ENCODE data around the gene PIEZO2. TPM values are rescaled to one million over a fixed set of nuclear protein-coding genes. Genes with fewer than 3 reads are reported as not detected.

The PIEZO2 gene
- total RNA-seq, 1 donor from 2014 or later: 0.11 TPM

DNA sequence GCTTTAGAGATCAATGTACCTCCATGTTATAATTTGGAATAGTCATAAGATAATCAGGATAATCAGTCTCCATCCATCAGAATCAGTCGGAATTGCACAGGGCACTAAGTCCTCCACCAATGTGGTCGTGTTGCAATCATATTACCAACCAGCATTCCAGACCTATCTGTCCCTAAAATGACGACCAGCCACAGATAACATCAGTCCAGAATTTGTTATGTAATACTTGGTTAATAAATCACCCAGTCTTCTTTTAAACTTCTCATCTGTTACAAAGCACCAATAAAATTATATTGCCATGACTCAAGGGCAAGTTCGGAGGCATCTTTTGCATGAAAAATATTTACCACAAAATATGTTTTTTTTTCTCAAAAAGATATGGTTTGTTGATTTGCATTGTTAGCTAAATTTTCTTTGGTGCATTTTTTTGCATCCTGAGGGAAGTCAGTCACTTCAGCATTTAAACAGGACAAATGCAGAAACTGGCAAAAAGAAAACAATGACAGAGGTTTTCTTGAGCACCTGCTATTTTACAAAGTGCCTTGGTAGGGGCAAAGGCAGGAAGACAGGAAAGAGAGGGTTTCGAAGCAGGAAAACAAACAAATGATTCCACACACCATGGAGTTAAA is 29.3 kb downstream of the PIEZO2 start:
- ATAC-seq (no peak), DNase-seq (ENCODE audit: missing footprints) (no peak)
- intact Hi-C loops (cut with DNase I): no loop called here

- no peak for ATAC-seq
- intact Hi-C loops (cut with DNase I): no loop called here
Observed at GRCh38 chr18:11119550-11119949, 29.8 kb downstream of the PIEZO2 start.

GRCh38 chr18:11118051-11118766 is 31.2 kb downstream of the PIEZO2 start:
- DNase-seq (ENCODE audit: missing footprints): no peak
- no peak for ATAC-seq
- intact Hi-C loops (cut with DNase I): no loop called here

More at GRCh38 chr18:11119550-11119949, 29.8 kb downstream of the PIEZO2 start:
- DNase-seq (ENCODE audit: missing footprints): no peak

- intact Hi-C loops (cut with DNase I): no loop called here
- DNase-seq (ENCODE audit: missing footprints): no peak
- no peak for ATAC-seq
Observed at GRCh38 chr18:11115276-11115675, 34.1 kb downstream of the PIEZO2 start.

DNA sequence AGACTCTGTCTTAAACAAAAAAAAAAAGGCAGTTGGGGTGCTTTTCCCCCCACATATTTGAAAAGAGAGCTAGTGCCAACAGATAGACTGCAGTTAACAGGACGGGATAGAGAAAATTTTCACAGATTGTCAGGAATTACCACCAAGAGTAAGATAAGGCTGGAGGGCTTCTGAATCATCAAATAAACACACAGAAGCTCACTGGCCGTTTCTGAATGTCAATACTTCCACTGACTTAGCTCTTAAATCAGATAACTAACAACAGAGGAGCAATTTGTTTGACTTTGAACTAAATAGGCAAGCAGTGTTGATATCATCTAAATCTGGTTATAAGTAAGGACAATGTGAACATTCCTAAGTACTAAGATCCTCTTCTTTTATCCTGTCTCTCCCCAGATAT is 34.7 kb downstream of the PIEZO2 start:
- no peak for DNase-seq (ENCODE audit: missing footprints)
- intact Hi-C loops (cut with DNase I): no loop called here
- ATAC-seq: no peak

GRCh38 chr18:11113937-11114336 is 35.4 kb downstream of the PIEZO2 start:
- intact Hi-C loops (cut with DNase I): no loop called here
- no peak for ATAC-seq
- DNase-seq (ENCODE audit: missing footprints): no peak

GRCh38 chr18:11113046-11113548 is 36.3 kb downstream of the PIEZO2 start:
- DNase-seq (ENCODE audit: missing footprints) (no peak), ATAC-seq (no peak)
- intact Hi-C loops (cut with DNase I): no loop called here

GRCh38 chr18:11112286-11112685 is 37.1 kb downstream of the PIEZO2 start:
- intact Hi-C loops (cut with DNase I): no loop called here
- ATAC-seq (no peak), DNase-seq (ENCODE audit: missing footprints) (no peak)

- no peak for ATAC-seq
- intact Hi-C loops (cut with DNase I): no loop called here
- no peak for DNase-seq (ENCODE audit: missing footprints)
Observed at GRCh38 chr18:11110509-11110908, 38.9 kb downstream of the PIEZO2 start.

DNA sequence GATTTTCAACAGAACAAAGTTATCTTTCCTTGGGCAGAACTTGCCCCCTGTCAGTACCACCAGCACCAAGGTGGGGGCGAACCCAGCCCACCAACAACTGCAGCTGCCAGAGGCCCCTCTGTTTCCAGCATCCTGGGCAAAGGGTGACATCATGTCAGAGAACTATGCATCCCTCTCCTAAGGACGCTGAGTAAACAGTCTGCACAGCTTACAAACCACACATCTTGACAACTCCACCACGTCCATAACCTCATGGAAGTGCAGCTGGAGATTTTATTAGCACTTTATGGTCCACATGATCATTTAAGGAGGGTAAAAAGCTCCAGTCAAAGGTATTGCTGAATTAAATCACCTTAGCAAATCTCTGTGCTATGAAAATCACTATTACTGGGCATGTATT is 40.4 kb downstream of the PIEZO2 start:
- ATAC-seq (no peak), DNase-seq (ENCODE audit: missing footprints) (no peak)
- intact Hi-C loops (cut with DNase I): no loop called here

DNA sequence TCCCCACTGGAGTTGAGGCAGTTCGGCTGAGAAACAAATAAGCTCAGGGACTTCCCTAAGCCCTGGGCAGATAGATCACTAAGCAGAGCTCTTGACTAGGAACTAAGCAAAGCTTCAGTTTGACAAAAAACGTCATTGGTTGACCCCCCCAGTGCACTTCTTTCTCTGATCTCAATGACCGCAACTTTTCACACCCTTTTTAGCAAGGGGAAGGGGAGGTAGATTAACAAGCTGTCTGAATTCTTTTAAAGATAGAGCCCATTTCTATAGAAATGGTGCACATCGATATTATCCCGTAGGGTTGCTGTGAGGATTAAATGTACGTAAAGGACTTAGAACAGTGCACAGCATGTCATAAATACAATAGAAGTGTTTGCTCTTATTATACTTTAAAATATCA is 42.5 kb downstream of the PIEZO2 start:
- DNase-seq (ENCODE audit: missing footprints) (no peak), ATAC-seq (no peak)
- intact Hi-C loops (cut with DNase I): no loop called here

DNA sequence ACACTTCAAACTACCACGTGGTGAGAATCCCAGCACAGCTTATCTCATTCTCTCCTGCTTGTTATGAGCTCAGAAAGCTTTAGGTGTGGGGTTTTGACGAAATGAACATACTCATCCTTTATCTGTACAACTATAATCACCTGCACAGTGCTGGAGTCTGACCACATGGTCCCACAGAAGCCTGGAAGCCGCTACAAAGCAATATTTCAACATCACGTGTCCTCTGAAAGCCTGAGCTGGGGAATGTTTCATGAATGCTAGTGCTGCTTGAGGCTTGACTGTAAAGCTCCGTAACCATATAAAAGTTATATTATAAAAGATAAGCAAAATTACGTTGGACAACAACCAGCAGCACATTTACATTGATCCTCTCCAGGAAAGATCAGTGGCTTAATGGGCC is 43.9 kb downstream of the PIEZO2 start:
- no peak for ATAC-seq
- intact Hi-C loops (cut with DNase I): no loop called here

DNA sequence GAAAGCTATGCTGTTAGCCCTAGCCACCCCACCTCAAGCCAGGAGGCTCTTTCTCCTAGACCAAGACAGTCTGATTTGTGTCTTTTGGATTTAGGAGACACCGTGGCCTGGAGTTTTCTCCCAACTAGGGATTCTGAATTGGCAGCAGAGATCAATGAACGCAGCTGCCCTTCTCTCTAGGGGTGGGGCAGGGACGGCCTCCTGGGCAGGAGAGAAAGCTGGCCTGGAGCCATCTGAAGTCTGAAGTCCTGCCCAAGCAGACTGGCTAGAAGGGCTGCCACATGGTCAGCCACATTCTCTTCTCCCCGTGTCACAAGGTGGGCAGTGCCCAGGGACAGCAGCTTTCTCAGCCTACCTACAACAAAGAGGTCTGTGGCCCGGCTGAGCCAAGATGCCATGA is 45.1 kb downstream of the PIEZO2 start:
- intact Hi-C loops (cut with DNase I): no loop called here
- no peak for ATAC-seq
- no peak for DNase-seq (ENCODE audit: missing footprints)

More for the DNA sequence above, 43.9 kb downstream of the PIEZO2 start:
- no peak for DNase-seq (ENCODE audit: missing footprints)

- DNase-seq (ENCODE audit: missing footprints): no peak
- intact Hi-C loops (cut with DNase I): no loop called here
- no peak for ATAC-seq
Observed at GRCh38 chr18:11096839-11097750, 52.3 kb downstream of the PIEZO2 start.

- ATAC-seq (no peak), DNase-seq (ENCODE audit: missing footprints) (no peak)
- intact Hi-C loops (cut with DNase I): no loop called here
Observed at GRCh38 chr18:11096411-11096810, 53.0 kb downstream of the PIEZO2 start.

GRCh38 chr18:11095674-11096293 is 53.6 kb downstream of the PIEZO2 start:
- intact Hi-C loops (cut with DNase I): no loop called here
- DNase-seq (ENCODE audit: missing footprints) (no peak), ATAC-seq (no peak)

- intact Hi-C loops (cut with DNase I): no loop called here
- no peak for ATAC-seq
- no peak for DNase-seq (ENCODE audit: missing footprints)
Observed at GRCh38 chr18:11095211-11095610, 54.2 kb downstream of the PIEZO2 start.

- intact Hi-C loops (cut with DNase I): no loop called here
- DNase-seq (ENCODE audit: missing footprints): no peak
- ATAC-seq: no peak
Observed at GRCh38 chr18:11091746-11092145, 57.6 kb downstream of the PIEZO2 start.
